Neuronal stem cell (in vitro differentiated cells): ENCODE data around the gene EYA3.

Experiments used
- DNase-seq: peaks from one replicate; pipeline ENCODE4 v3.0.0-alpha.2; 2013; ENCODE audit warnings: low spot score
- H2AFZ ChIP-seq: one replicate; pipeline ENCODE4 v1.6.1; 2013; ENCODE audit warnings: mild to moderate bottlenecking, low read length, inconsistent platforms
- H2AK5ac ChIP-seq: 2 replicates; pipeline ENCODE4 v1.6.1; 2013; ENCODE audit warnings: low read depth, mild to moderate bottlenecking, inconsistent platforms, low read length, moderate library complexity, mixed read lengths
- H2BK120ac ChIP-seq: 2 replicates; pipeline ENCODE4 v1.6.1; 2013; ENCODE audit warnings: low read depth, mild to moderate bottlenecking, inconsistent platforms, low read length, moderate library complexity, mixed read lengths
- H2BK12ac ChIP-seq: one replicate; pipeline ENCODE4 v1.6.1; 2013; ENCODE audit warnings: low read length, inconsistent platforms
- H2BK15ac ChIP-seq: 2 replicates; pipeline ENCODE4 v1.6.1; 2013; ENCODE audit warnings: mild to moderate bottlenecking, low read length, inconsistent platforms, mixed read lengths
- H2BK5ac ChIP-seq: one replicate; pipeline ENCODE4 v1.6.1; 2013; ENCODE audit warnings: inconsistent platforms, mild to moderate bottlenecking, low read length, moderate library complexity
- H3K14ac ChIP-seq: one replicate; pipeline ENCODE4 v1.6.1; 2013; ENCODE audit warnings: low read length, inconsistent platforms
- H3K18ac ChIP-seq: 2 replicates; pipeline ENCODE4 v1.6.1; 2013; ENCODE audit warnings: low read length, inconsistent platforms
- H3K23ac ChIP-seq: 2 replicates; pipeline ENCODE4 v1.6.1; 2013; ENCODE audit warnings: low read depth, mild to moderate bottlenecking, mixed read lengths, low read length, inconsistent platforms; ENCODE audit not compliant: poor library complexity
- H3K27ac ChIP-seq: replicated peaks from 3 replicates; pipeline ENCODE4 v1.5.1; 2013; ENCODE audit warnings: low read length, inconsistent platforms
- H3K27me3 ChIP-seq, 3 experiments: 2 replicates each; pipeline ENCODE4 v1.6.1; 2013; ENCODE audit warnings: low read length in 3 of 3, mild to moderate bottlenecking in 2 of 3, inconsistent platforms in 1 of 3, low read depth in 1 of 3, mixed read lengths in 1 of 3, moderate library complexity in 1 of 3; ENCODE audit not compliant: control insufficient read depth in 3 of 3, insufficient read depth in 3 of 3
- H3K36me3 ChIP-seq, 2 donors: replicated peaks in 1 of 2; 2 replicates each; pipeline ENCODE4 v1.6.1; 2013; ENCODE audit warnings: low read length in 2 of 2; ENCODE audit not compliant: control insufficient read depth in 2 of 2, insufficient read depth in 2 of 2
- H3K4ac ChIP-seq: 2 replicates; pipeline ENCODE4 v1.6.1; 2013; ENCODE audit warnings: inconsistent platforms, mild to moderate bottlenecking, low read length, moderate library complexity
- H3K4me1 ChIP-seq, 2 donors: 1 replicate in 1 of 2; 2 replicates in 1 of 2; pipeline ENCODE4 v1.6.1; 2013; ENCODE audit warnings: low read length in 2 of 2, low read depth in 1 of 2; ENCODE audit not compliant: control insufficient read depth in 2 of 2, insufficient read depth in 1 of 2
- H3K4me2 ChIP-seq: one replicate; pipeline ENCODE4 v1.6.1; 2013; ENCODE audit warnings: mild to moderate bottlenecking, low read length, inconsistent platforms; ENCODE audit not compliant: insufficient read depth, poor library complexity, severe bottlenecking
- H3K4me3 ChIP-seq, 2 donors: 2 replicates each; pipeline ENCODE4 v1.5.1; 2013; ENCODE audit warnings: low read length in 2 of 2, mild to moderate bottlenecking in 2 of 2, inconsistent platforms in 1 of 2, moderate library complexity in 1 of 2
- H3K79me1 ChIP-seq: one replicate; pipeline ENCODE4 v1.6.1; 2013; ENCODE audit warnings: low read depth, mild to moderate bottlenecking, inconsistent platforms, low read length, moderate library complexity
- H3K9ac ChIP-seq: one replicate; pipeline ENCODE4 v1.6.1; 2013; ENCODE audit warnings: mild to moderate bottlenecking, low read depth, low read length, inconsistent platforms; ENCODE audit not compliant: poor library complexity
- H3K9me3 ChIP-seq, 2 donors: replicated peaks in 1 of 2; 2 replicates each; pipeline versions ENCODE3 to v1.6.1; 2013; ENCODE audit warnings: low read length in 2 of 2, mild to moderate bottlenecking in 2 of 2, inconsistent platforms in 1 of 2, low read depth in 1 of 2, mixed read lengths in 1 of 2, moderate library complexity in 1 of 2; ENCODE audit not compliant: control insufficient read depth in 2 of 2, insufficient read depth in 1 of 2
- H4K8ac ChIP-seq: one replicate; pipeline ENCODE4 v1.6.1; 2013; ENCODE audit warnings: low read depth, mild to moderate bottlenecking, inconsistent platforms, low read length, moderate library complexity
- H4K91ac ChIP-seq: one replicate; pipeline ENCODE4 v1.6.1; 2013; ENCODE audit warnings: low read length, low read depth, mild to moderate bottlenecking, inconsistent platforms; ENCODE audit not compliant: poor library complexity
- WGBS, 2 donors: extraction: QIAGEN DNeasy Blood & Tissue Kit; methylation state at CpG; one replicate each; pipeline ENCODE4 v1.1.7; 2013; ENCODE audit warnings: missing lambda C conversion rate in 2 of 2, mixed read lengths in 1 of 2; ENCODE audit not compliant: insufficient read length in 2 of 2, insufficient replicate concordance in 1 of 2; ENCODE audit errors: extremely low coverage in 2 of 2; 5-methylcytosine and 5-hydroxymethylcytosine counted together

The EYA3 gene

GRCh38 chr1:27959792-27960603 lies 128.4 kb downstream of the EYA3 start, which contains the start of gene XKR8:
TSS of gene XKR8 (plus strand) at chr1:27959973. CDS start at chr1:27960070, 97 bp downstream.
- peaks cover 0 to 4% (median 0%) of the 10 kb centered on the region in 3 experiments for H3K27me3 ChIP-seq
- H4K91ac ChIP-seq = peak within 1 kb of the TSS; percentile 67
- DNase-seq = peak; percentile 83
- H2BK12ac ChIP-seq = no peak within 1 kb of the TSS
- peak within 1 kb of the TSS; percentile 40 for H2AK5ac ChIP-seq
- H3K4me1 ChIP-seq = peaks cover 0 to 8% of the 10 kb centered on the region in 2 donors
- no peaks in the 10 kb centered on the region for H3K36me3 ChIP-seq
- H3K23ac ChIP-seq = peak within 1 kb of the TSS; percentile 97
- WGBS, 2 donors = no CpG with 5 or more reads among the region's 68 CpGs
- H4K8ac ChIP-seq = peak within 1 kb of the TSS; percentile 90
- H3K14ac ChIP-seq = no peak within 1 kb of the TSS
- H2BK15ac ChIP-seq = no peak within 1 kb of the TSS
- peak within 1 kb of the TSS; percentile 47 for H2BK5ac ChIP-seq
- H3K4ac ChIP-seq = peak within 1 kb of the TSS; percentile 77
- H3K9me3 ChIP-seq = no peaks in the 10 kb centered on the region
- H3K4me2 ChIP-seq = peak within 1 kb of the TSS; percentile 85
- H3K18ac ChIP-seq = peak within 1 kb of the TSS; percentile 95
- no peaks in the 10 kb centered on the region for H3K79me1 ChIP-seq
- peak within 1 kb of the TSS; percentile 14 for H2BK120ac ChIP-seq
- peak within 1 kb of the TSS; percentile 90 for H3K27ac ChIP-seq
- peak within 1 kb of the TSS; percentile 22 to 87 for H3K4me3 ChIP-seq
- H3K9ac ChIP-seq = peak within 1 kb of the TSS; percentile 94
- H2AFZ ChIP-seq = peak within 1 kb of the TSS; percentile 66

GRCh38 chr1:27958513-27958912 lies 129.9 kb downstream of the EYA3 start:
- Histone ChIP-seq H2AFZ (no peak overlapping the region), H3K23ac (peak overlapping the region; percentile 22), H3K36me3 (no peaks in the 10 kb centered on the region), H2AK5ac (no peak overlapping the region), H3K79me1 (no peaks in the 10 kb centered on the region), H4K91ac (peak overlapping the region; percentile 88), H2BK15ac (no peak overlapping the region), H4K8ac (no peak overlapping the region), H3K27me3 (peaks cover 0 to 10% (median 0%) of the 10 kb centered on the region in 3 experiments), H3K4me2 (no peak overlapping the region), H3K27ac (no peak overlapping the region), H3K4me3 (peak overlapping the region in 1 of 2 donors; percentile 2), H3K14ac (no peak overlapping the region), H2BK5ac (no peak overlapping the region), H3K18ac (peak overlapping the region; percentile 72), H2BK120ac (no peak overlapping the region), H3K9me3 (no peaks in the 10 kb centered on the region), H3K4me1 (peaks cover 0 to 8% of the 10 kb centered on the region in 2 donors), H3K4ac (no peak overlapping the region), H2BK12ac (peak overlapping the region; percentile 33), H3K9ac (peak overlapping the region; percentile 14)
- no peak for DNase-seq
- WGBS, 2 donors = no CpG with 5 or more reads among the region's 26 CpGs

- H4K8ac ChIP-seq = no peak overlapping the region
These were observed 130.8 kb downstream of the EYA3 start for GRCh38 chr1:27957655-27958054.

GRCh38 chr1:27956761-27957160 lies 131.6 kb downstream of the EYA3 start:
- no peak overlapping the region for H3K23ac ChIP-seq
- no peaks in the 10 kb centered on the region for H3K79me1 ChIP-seq
- H4K8ac ChIP-seq = no peak overlapping the region
- H3K27me3 ChIP-seq = peaks cover 0 to 12% (median 0%) of the 10 kb centered on the region in 3 experiments
- H3K4ac ChIP-seq = no peak overlapping the region
- no peaks in the 10 kb centered on the region for H3K36me3 ChIP-seq
- H3K9me3 ChIP-seq = no peaks in the 10 kb centered on the region
- H3K27ac ChIP-seq = no peak overlapping the region
- H4K91ac ChIP-seq = no peak overlapping the region
- H2BK120ac ChIP-seq = no peak overlapping the region
- no CpG with 5 or more reads among the region's 6 CpGs for WGBS, 2 donors
- no peak overlapping the region for H3K9ac ChIP-seq
- H2AK5ac ChIP-seq = no peak overlapping the region
- no peak overlapping the region for H2BK12ac ChIP-seq
- no peak overlapping the region for H3K14ac ChIP-seq
- no peak overlapping the region for H2BK5ac ChIP-seq
- no peak for DNase-seq
- no peak overlapping the region for H3K4me2 ChIP-seq
- H3K4me1 ChIP-seq = peaks cover 0 to 8% of the 10 kb centered on the region in 2 donors
- H3K18ac ChIP-seq = no peak overlapping the region
- no peak overlapping the region for H2BK15ac ChIP-seq
- no peak overlapping the region for H3K4me3 ChIP-seq
- H2AFZ ChIP-seq = no peak overlapping the region

More at GRCh38 chr1:27957655-27958054, 130.8 kb downstream of the EYA3 start:
- Histone ChIP-seq H3K36me3 (no peaks in the 10 kb centered on the region), H3K4me1 (peaks cover 0 to 8% of the 10 kb centered on the region in 2 donors), H3K27ac (no peak overlapping the region), H3K4me3 (peak overlapping the region in 1 of 2 donors; percentile 9), H2AFZ (no peak overlapping the region), H4K91ac (no peak overlapping the region), H3K14ac (no peak overlapping the region), H2BK5ac (no peak overlapping the region), H3K9ac (no peak overlapping the region), H3K27me3 (peaks cover 0 to 12% (median 0%) of the 10 kb centered on the region in 3 experiments), H3K18ac (no peak overlapping the region), H3K9me3 (no peaks in the 10 kb centered on the region), H2BK120ac (no peak overlapping the region), H2BK15ac (no peak overlapping the region), H2AK5ac (no peak overlapping the region), H3K4me2 (no peak overlapping the region), H3K23ac (no peak overlapping the region), H3K4ac (no peak overlapping the region), H3K79me1 (no peaks in the 10 kb centered on the region), H2BK12ac (no peak overlapping the region)
- no CpG with 5 or more reads among the region's 5 CpGs for whole genome bisulfite sequencing, 2 donors
- DNase-seq = no peak
